Progenitor cell of endocrine pancreas (in vitro differentiated cells): Measurements from ENCODE around the gene CKB. TPM values are rescaled to one million over a fixed set of nuclear protein-coding genes. Genes with fewer than 3 reads are reported as not detected.

Experiments
- DNase-seq: peaks from one replicate; pipeline ENCODE4 v3.0.0; 2021; ENCODE audit warnings: low spot score; ENCODE audit not compliant: unreplicated experiment
- H3K27ac Mint-ChIP-seq: 2 replicates; pipeline ENCODE4 v1.8.0; 2021; ENCODE audit warnings: mild to moderate bottlenecking, moderate library complexity, mixed read lengths
- H3K27me3 Mint-ChIP-seq: 2 replicates; pipeline ENCODE4 v1.8.0; 2021; ENCODE audit warnings: mixed read lengths
- H3K36me3 Mint-ChIP-seq: 2 replicates; pipeline ENCODE4 v1.8.0; 2022; ENCODE audit warnings: mixed read lengths; ENCODE audit not compliant: insufficient read depth
- H3K4me1 Mint-ChIP-seq: 2 replicates; pipeline ENCODE4 v1.8.0; 2021; ENCODE audit warnings: low read depth, mixed read lengths
- H3K4me3 Mint-ChIP-seq: 2 replicates; pipeline ENCODE4 v1.8.0; 2021; ENCODE audit warnings: low read depth, mild to moderate bottlenecking, moderate library complexity, mixed read lengths
- H3K9me3 Mint-ChIP-seq: 2 replicates; pipeline ENCODE4 v1.8.0; 2021; ENCODE audit warnings: low read depth, mixed read lengths
- CTCF ChIP-seq: fragments of 200-600 bp; sonication (generic); IDR thresholded peaks from one replicate; pipeline ENCODE4 v1.5.0; 2021; ENCODE audit warnings: antibody characterized with exemption, mild to moderate bottlenecking; ENCODE audit not compliant: unreplicated experiment
- total RNA-seq: library from RNA; stranded (reverse); gene quantifications from 2 replicates; pipeline ENCODE4 v1.2.1, GENCODE V29; 2021

CKB gene
- total RNA-seq, 1 donor from 2014 or later: 983 TPM

GRCh38 chr14:103474893-103475292, 47.7 kb downstream of the CKB start:
- Mint-ChIP-seq H3K4me1 (no peaks in the 10 kb centered on the region), H3K27ac (peak overlapping the region; percentile 74), H3K36me3 (peaks cover 35% of the 10 kb centered on the region), H3K9me3 (no peaks in the 10 kb centered on the region), H3K27me3 (no peaks in the 10 kb centered on the region), H3K4me3 (no peak overlapping the region)
- DNase-seq: no peak
- TF ChIP-seq CTCF: no peak

- H3K4me1 Mint-ChIP-seq: no peaks in the 10 kb centered on the region
- no peaks in the 10 kb centered on the region for H3K9me3 Mint-ChIP-seq
- no peak for TF ChIP-seq CTCF
- no peak overlapping the region for H3K4me3 Mint-ChIP-seq
- peak overlapping the region; percentile 62 for H3K27ac Mint-ChIP-seq
- H3K27me3 Mint-ChIP-seq: no peaks in the 10 kb centered on the region
- DNase-seq: no peak
- peaks cover 33% of the 10 kb centered on the region for H3K36me3 Mint-ChIP-seq
Observed at GRCh38 chr14:103472939-103473338, 49.7 kb downstream of the CKB start.

Other genes starting within 250 kb of the CKB start
- gene EIF5, start 188.6 kb downstream of the CKB start, total RNA-seq: 362 and 384 TPM in 2 replicates
- gene MARK3, start 137.4 kb downstream of the CKB start, total RNA-seq: 125 and 138 TPM in 2 replicates
- gene TRMT61A, start 6.4 kb upstream of the CKB start, total RNA-seq: 10.3 and 10.7 TPM in 2 replicates
- gene BAG5, start 39.8 kb upstream of the CKB start, total RNA-seq: 23.5 and 24.7 TPM in 2 replicates
- gene COA8, start 40.1 kb upstream of the CKB start, total RNA-seq: 45.1 and 46.3 TPM in 2 replicates
- gene KLC1, start 106.4 kb upstream of the CKB start, total RNA-seq: 178 and 180 TPM in 2 replicates
- gene XRCC3, start 192.6 kb upstream of the CKB start, total RNA-seq: 25.7 and 30.2 TPM in 2 replicates
- 47.2 and 52.5 TPM in 2 replicates for gene ZFYVE21, start 193.0 kb upstream of the CKB start, total RNA-seq